Measurements from ENCODE around the gene PMVK. TPM values are rescaled to one million over a fixed set of nuclear protein-coding genes. Genes with fewer than 3 reads are reported as not detected.

Gene PMVK
- total RNA-seq, 1 donor from 2014 or later, result 13.9 TPM

DNA sequence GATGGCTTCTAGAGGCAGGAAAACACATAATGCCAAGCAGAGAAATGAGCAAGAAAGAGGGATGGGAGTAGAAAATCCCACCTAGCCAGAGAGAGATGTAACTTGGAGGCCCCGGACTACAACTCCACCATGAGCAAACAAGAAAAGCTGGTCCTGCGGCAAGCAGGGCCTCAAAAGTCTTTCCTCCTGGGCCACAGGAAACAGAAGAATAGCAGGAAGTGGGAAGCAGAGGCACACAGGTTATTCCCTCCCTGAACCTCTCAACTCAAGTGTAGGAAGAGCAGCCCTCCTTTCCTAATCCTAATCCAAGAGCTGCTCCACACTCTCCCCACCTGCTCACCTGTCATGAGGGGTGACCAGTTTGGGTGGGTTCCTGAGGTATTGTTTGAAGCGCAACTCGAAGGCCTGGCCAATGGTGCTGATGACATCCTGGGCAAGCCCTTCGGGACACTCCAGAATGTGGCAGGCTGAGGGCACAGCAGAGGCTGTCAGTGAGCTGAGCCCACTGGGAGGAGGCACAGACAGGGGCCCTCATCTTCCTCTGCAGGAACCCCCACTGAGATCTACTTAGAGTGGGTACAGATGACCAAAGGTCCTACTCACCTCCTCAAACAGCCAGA lies 30.9 kb upstream of the PMVK start:
- DNase-seq (ENCODE audit: low read depth in 2 of 2), result peak; percentile 21 to 47

DNA sequence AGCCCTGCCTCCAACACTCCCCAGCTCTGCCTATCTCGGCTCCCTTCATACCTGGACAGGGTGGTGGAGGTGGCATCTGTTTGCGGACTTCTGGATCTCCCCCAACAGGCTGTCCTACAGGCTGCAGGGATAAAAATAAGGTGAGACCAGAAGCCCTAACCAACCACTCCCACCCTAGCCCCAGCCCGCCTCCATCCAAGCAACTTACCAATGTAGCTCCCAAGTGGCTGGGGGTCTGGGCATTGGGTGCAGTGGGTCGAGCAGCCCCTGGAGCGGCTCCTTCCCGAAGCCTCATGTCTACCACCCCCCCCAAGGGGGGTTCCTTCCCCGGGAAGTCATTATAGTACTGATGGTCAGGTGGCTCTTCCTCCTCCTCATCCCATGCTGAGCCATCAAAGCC lies 29.6 kb upstream of the PMVK start:
- no peak for DNase-seq (ENCODE audit: low read depth in 2 of 2)

DNA sequence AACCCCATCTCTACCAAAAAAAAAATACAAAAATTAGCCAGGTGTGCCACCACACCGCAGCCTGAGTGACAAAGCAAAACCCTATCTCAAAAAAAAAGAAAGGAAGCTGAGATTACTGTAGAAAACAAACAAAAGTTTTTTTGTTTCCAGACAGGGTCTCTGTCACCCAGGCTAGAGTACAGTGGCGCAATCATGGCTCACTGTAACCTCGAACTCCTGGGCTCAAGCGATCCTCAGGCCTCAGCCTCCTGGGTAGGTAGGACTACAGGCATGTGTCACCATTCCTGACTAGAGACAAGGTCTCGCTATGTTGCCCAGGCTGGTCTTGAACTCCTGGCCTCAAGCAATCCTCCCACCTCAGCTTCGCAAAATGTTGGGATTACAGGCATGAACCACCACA lies 27.8 kb upstream of the PMVK start:
- DNase-seq (ENCODE audit: low read depth in 2 of 2), result no peak

DNA sequence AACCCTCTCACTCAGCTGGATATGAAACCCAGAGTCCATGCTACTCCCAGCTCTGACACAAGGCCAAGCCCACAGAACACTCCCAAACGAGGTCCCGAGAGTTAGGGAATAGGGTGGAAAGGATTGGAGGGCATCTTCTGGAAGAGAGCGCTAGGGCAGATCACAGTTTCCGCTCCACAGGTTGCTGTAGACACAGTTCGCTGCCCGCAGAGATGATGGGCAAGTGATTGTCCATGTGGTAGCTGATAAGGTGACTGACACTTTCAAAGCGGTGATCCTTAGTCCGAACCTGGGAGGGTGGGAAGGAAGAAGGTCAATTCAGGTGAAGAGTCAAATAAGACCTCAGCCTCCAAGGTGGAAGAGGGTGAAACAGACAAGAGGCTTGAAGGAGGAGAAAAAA lies 27.1 kb upstream of the PMVK start:
- DNase-seq (ENCODE audit: low read depth in 2 of 2), result no peak

DNA sequence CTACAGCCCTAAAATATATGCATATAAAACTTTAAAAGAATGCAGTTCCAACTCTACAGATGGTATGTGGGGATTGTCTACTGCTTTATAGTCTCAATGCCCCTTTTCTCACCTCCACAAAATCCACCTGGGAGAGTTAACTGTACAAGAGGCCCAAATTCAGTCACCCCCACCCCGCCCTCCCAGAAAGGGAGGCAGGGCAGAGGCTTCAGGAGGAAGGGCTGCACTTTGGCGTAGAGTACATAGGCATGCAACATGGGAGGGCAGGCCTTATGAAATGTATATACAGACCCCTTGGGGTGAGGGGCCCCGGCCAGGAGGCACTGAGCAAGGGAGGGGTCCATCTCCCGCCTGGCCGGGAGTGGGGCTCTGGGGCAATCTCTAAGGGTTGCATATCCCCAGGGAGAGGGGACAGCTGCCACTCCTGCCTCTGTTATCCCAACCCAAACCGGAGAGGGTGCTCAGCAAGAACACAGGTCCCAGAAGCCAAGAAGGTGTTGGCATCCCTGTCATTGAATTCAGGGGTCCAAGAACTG lies 26.3 kb upstream of the PMVK start:
- DNase-seq (ENCODE audit: low read depth in 2 of 2), result no peak

DNA sequence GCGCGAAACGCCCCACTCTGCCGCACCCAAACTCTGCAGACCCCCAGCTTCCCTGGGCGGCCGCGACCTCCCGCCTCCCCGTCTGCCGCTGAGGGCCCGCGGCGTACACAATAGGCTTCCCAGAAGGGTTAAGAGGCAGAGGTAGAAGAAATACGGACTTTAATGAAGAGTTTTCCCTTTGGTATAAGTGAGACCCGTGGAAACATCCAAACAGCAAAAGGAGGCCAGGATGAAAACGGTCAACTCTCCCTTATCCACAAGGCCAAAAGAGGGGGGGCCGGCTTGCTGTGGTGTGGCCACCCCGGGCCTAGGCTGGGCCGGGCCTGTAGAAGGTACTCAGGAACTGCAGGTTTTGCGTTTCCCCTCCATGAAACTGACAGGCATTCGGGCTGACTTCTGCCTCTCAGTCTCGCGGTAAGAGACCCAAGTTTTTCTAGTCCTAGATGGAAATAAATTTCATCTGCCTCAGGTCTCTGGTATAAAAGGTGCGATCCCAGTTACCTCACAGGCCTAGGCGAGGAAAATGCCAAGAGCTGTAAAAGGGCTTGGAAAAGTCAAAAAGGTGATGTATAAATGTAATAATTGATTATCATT lies 25.7 kb upstream of the PMVK start:
- DNase-seq (ENCODE audit: low read depth in 2 of 2), result peak in 1 of 2 donors; percentile 45

DNA sequence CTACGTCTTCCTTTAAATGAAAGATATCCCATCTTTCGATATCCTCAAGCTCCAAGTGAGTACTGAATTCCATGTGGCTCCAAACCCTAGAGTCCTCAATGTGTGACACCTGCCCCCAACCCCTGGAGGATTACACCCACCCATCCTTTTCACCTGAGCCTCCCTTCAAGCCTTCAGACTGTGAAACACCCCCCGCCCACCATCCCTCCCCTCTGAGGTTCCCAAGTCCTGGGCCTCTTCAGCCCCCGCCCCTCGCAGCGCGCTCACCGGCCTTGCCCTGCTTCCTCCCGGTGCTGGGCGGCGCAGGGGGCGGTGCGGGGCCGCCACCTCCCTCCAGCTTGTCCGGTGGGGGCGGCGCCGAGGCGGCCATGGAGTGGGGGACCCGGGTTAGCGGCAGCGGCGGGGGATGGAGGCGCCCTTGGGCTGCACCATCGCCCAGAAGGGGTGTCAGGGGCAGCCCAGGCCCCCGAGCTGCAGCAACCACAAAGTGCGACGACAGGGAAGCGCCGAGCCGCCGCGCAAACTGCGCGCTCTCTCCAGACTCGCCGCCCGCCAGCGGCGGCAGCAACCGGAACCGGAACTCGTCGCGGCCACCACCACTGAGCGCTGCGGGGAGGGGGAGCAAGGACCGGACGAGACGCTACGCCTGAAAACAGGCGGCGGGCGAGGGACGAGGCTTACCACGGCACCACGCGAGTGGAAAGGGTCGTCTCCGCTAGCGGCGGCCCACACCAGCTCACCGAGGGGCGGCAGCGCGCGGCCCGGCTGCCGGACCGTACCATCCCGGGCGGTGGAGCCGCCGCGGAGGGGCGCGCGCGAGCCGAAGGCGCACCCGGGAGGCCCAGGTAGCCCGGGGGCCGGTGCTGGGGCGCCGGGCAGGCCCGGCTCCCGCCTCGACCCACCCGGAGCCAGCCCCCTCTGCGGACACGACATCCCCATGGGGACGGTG lies 25.0 kb upstream of the PMVK start, which contains the start of gene PYGO2:
Gene PYGO2 (minus strand): TSS at position 576 of the 949 bp plus-strand sequence. CDS start 206 bp downstream, at position 370.
- DNase-seq (ENCODE audit: low read depth in 2 of 2), result peak; percentile 79 to 85

DNA sequence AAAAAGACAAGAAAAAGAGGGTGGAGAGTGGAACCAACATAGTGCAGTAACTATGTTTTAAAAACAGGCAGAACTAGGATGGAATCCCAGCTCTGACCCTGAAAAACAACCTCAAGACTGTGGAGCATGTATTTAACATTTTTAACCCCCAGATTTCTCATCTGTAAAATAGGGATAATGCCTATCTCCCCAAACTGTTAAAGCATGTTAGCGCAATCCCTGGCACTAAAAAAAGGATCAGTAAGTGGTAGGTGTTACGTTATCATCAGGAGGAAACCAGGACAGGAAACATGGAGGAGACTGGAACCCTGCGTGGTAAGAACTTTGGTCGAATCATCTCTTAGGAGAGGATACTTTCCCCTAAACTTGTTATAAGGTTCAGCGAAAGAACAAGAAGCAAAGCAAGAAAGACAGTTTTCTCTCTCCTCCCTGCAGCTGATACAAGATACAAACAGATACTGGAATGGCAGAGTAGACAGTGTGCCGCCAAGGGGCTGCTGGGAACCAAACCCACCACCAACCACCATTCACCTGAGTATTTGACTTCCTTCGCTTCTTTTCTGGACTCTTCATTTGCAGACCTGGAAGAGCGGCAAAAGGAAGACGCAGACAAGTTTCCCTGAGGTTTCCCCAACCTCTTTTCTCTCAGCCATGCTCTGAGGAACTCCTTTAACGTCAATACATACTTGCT lies 24.1 kb upstream of the PMVK start:
- peak; percentile 15 to 30 for DNase-seq (ENCODE audit: low read depth in 2 of 2)

DNA sequence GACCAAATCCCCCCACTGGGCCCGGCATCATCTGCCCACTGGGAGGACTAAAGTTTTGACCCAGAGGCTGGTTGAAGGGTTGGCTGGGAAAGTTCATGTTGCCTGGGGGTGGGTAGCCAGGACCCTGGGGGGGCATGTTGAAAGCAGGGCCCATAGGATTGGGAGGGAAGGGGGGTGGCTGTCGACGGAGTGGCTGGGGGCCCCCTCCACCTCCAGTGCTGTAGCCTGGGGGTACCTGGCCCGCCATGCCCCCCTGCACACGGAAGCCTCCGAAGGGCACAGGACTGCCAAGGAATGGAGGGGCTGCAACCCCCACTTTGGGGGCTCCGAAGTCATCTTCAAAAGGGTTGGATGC lies 22.9 kb upstream of the PMVK start:
- no peak for DNase-seq (ENCODE audit: low read depth in 2 of 2)

DNA sequence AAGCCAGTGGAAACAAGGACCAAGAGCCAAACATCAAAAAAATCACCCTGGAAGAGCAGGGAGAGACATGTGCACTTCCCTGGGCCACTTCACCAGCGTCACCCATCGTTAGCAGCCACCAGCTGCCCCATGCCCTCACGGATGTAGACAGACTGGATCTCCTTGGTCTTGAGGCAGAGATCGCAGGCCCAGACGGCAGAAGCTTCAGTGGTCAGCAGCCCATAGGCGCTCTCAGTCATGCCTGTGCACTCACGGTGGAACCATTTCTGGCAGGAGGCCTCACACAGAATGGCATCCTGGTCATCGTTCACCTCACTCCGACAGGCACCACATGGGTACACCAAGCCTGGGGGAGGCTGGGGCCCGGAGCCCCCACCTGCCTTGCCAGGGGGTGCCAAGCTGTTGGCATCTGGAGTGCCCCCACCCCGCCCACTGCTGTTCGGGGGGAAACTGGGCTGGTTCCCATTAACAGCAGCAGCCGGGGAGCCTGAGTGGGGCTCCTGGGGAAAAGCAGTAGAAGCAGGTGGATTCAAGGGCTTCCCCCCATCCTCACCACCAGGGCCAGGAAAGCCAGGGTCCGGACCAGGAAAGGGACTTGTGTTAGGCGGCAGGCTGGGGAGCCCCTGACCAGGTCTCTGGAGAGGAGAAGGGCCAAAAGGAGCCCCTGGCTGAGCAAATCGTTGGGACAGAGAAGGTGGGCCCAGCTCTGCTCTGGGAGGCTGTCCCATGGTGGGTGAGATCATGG lies 22.3 kb upstream of the PMVK start:
- DNase-seq (ENCODE audit: low read depth in 2 of 2), result no peak

DNA sequence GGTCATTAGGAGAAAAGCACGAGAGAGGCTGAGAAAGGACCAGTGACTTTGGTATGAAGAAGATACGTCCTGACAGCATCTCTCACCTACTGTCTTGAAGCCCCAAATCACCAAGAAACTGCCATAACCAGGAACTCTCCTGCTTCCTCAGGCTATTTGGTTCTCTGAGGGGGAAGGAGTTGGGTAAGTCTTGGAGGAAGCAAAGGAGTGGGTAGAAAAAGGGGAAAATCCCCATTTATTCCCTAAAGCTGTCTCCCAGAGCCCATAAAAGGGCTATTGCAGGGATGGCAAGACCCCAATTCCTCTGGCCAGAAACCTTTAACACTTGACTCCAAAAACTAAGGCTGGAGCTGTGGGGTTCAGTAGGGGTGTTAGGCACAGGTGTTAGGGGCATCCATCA lies 21.5 kb upstream of the PMVK start:
- DNase-seq (ENCODE audit: low read depth in 2 of 2), result no peak

DNA sequence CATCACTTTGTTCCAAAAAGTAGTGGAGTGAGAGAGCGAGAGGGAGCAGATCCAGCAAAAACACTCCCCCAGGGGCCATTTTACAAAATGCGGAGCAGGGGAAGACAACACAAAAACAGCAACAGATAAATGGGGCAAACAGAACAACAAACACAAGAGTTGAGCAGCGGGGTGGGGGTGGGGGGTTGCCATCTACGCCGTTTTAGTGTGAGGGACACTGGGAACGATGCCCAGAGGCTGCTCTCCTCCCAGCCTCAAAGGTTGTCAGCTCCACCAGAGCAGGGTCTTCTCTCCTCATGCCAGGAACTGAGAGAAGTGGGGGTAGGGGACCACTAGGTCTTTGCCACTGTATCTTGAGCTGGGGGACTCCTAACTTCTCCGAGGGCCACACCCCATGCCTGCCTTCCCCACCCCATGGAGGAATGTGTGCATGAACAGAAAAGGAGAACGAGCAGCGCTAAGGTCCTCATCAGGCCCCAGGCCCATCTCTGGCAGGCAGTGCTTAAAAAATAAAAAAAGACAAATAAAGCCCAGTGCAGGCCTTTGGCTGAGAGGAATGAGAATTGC lies 20.7 kb upstream of the PMVK start:
- DNase-seq (ENCODE audit: low read depth in 2 of 2), result no peak

DNA sequence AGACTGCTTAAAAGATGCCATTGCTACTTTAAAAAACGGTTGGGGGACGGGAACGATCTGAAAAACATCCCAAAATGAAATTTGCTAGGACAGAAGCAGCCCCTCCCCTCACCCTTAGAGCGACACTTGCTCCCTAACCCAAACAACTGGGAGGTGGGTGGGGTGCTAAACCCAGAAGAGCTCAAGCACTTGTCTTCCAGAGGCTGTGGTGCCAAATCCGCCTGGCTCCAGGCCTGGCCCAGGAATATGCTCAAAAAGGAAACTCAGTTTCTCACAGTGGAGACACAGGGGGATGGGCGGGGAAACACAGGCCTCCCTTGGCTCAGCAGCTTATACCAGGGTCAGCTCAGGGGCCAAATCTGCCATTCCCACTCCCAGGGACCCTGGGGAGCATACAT lies 20.0 kb upstream of the PMVK start:
- peak; percentile 14 to 16 for DNase-seq (ENCODE audit: low read depth in 2 of 2)

DNA sequence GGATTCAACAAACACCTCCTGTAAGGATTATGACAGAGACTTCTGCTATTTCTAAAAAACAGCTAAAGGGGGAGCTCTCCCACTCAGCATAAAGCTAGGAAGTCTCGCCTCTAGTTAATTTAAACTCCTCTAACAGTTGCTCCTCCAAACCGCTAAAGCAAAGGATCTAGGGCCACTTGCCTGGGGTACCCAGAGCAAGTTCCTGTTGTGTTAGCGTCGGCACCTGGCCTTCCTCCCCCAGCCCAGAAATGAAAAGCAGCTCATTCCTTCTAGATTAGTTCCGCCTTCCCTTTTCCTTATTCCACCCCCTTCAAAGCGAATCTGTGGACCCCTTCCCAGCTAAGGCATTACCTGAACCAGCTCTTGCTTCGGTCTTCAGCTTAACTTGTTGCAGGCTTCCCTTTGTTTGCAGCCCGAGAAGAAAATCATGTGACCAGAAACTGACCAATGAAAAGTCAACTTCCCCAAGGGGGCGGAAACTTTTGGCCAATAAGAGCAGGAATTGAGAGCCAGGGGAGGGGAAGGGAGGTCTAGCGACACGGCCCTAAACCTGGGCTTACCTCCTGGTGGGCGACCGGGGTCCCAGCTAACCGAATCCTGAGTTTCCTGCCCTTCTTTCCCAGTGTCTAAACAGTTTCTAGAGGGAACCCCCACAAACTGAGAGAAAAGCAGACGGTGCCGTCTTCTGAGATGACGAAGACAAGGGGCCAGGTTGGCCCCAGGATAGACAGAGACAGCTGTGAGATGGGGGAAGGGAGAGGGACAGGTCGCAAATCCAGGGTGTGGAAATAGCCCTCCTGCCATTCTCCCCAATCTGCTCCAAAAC lies 19.4 kb upstream of the PMVK start, which contains the start of gene PBXIP1:
Gene PBXIP1 (minus strand): TSS at position 382 of the 826 bp plus-strand sequence. CDS start 2,378 bp downstream, outside the sequence.
- peak; percentile 91 to 93 for DNase-seq (ENCODE audit: low read depth in 2 of 2)

DNA sequence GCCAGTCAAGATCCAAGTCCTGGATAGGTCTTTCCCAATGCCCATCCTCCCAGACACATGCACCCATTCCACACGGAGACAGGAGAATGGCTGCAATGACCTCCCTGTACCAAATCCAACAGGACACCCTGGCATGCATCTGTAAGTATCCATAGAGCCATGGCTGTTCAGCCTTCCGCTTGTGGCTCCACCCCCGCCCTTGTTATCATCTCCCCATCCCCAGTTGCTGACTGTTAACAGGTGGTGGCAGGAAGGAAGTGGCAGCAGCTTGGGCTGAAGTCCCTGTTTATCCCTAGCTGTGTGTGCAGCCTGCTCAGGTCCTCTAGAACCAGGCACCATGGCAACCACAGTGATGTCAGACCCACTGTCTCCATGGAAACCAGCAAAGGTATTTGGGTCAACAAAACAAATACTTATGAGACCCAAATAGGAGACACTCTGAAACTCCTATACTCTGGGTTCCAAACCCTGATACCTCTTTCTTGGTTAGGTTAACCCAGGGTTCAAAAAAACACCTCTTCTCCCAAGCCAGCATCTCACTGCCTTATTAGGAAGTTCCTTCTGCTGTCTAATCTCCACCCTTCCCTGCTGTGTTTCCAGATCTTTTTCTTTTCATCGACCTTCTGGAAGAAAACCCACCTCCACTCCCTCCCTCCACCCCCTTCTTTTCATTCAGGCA lies 18.7 kb upstream of the PMVK start:
- peak; percentile 92 to 93 for DNase-seq (ENCODE audit: low read depth in 2 of 2)

DNA sequence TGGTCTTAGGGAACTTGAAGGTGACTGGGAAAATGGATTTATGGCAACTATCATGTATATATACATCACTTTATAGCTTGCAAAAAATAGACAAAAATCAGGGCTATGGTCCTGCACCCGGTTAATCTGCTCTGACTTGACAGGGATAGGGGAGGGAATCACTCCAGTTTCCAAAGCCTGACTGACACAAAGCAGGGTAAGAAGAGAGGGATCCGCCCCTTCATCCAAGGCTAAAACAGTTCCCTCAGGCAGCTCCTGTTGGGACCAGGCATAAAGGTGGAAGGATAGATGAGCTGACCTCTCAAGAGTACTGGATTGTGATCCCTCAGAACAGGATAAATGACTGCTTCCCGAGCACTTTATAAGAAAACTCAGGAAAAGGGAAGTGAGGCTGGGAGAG lies 18.0 kb upstream of the PMVK start:
- no peak for DNase-seq (ENCODE audit: low read depth in 2 of 2)

DNA sequence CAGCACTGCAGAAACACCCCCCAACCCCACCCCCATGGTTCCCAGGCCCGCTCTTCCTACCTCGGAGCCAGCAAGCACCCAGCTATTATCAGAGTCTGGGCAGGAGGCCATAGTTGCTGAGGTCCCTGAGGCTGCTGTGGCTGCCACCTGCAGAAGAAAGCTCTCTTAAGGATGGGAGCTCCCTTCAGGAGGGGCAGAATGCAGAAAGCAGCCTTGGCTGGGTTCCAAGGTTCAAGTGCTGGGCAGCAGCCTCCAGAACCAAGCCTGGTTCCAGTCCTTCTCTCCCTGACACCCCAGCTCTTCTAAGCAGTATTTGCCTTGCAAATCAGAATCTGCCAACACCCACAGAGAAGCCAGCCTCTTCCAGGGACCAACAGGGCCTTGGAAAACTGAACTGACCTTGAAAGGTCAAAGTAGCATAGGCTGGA lies 17.1 kb upstream of the PMVK start:
- no peak for DNase-seq (ENCODE audit: low read depth in 2 of 2)

DNA sequence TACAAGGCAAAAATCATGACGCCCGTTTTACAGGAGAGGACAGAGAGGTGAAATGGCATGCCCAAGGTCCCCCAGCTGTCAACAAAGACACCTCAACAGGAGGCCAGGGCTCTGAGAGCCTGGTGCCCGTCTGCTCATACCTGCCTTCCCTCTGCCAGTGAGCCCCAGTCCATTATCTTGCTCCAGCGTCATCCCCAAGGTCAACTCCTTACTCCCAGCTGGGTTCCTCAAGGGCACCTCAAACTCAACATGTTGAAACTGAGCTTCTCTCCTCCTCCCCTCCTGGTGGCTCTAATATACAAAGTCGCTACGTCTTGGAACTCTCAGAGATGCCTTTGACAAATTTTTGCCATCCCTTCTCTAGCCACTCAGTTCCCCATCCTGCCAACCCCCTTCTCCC lies 16.1 kb upstream of the PMVK start:
- no peak for DNase-seq (ENCODE audit: low read depth in 2 of 2)
